Fibroblast of pulmonary artery (primary cell): ENCODE results near the gene DOCK9.

Experiments
- DNase-seq: peaks from one replicate; pipeline ENCODE4 v3.0.0-alpha.2; 2010; ENCODE audit warnings: low read depth
- H3K4me3 ChIP-seq: replicated peaks from 2 replicates; pipeline ENCODE4 v1.5.1; 2011; ENCODE audit warnings: low read depth, mild to moderate bottlenecking, control low read depth, low read length, moderate library complexity
- TF ChIP-seq, protein P1 (sequence below): IDR thresholded peaks from 2 replicates; pipeline ENCODE4 v1.5.1; 2011; ENCODE audit warnings: mild to moderate bottlenecking, control low read depth, low read length, inconsistent platforms; ENCODE audit errors: missing control alignments

DOCK9 gene

DNA sequence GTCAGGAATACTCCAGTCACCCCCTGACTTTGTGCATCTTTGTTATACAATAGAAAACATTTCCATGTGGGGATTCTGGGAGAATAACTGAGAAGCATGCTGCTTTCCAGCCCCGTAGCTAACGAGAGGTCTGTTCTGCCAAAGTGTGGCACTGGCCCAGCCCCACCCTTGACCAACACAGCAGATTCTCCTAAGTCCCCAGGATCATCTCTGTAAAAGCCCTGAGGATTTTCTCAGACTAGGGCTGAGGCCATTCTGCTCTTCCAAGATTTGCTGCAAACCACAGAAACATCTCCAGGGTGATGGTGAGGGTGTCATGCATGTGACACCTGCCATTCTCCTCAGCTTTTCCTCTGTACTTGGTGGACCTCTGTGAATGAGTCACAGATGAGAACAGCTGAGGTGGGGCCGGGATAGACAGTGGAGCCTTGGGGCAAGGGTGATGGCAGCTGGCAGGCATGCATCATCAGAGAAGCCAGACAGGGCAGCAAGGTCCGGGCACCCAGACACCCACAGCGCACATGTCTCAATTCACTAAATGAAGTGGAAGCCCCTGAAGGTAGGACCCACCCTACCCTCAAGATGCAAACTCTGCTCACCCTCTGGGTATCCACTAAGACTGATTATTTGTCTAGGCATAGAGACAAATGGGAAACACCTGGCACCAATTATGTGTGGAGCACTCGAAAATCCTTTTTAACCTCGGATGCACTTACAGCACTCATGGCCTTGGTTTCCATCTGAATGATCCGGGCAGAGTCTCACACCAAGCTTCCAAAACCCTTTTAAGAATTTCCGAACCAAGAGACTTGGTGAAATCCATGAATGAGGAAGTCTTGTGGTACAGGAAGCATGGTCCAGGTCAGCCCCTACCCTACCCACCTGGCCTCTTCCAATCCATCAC lies 20.1 kb upstream of the DOCK9 start:
- no peak overlapping the region for H3K4me3 ChIP-seq
- DNase-seq = no peak
- TF ChIP-seq, protein P1, sequence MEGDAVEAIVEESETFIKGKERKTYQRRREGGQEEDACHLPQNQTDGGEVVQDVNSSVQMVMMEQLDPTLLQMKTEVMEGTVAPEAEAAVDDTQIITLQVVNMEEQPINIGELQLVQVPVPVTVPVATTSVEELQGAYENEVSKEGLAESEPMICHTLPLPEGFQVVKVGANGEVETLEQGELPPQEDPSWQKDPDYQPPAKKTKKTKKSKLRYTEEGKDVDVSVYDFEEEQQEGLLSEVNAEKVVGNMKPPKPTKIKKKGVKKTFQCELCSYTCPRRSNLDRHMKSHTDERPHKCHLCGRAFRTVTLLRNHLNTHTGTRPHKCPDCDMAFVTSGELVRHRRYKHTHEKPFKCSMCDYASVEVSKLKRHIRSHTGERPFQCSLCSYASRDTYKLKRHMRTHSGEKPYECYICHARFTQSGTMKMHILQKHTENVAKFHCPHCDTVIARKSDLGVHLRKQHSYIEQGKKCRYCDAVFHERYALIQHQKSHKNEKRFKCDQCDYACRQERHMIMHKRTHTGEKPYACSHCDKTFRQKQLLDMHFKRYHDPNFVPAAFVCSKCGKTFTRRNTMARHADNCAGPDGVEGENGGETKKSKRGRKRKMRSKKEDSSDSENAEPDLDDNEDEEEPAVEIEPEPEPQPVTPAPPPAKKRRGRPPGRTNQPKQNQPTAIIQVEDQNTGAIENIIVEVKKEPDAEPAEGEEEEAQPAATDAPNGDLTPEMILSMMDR = no peak

DNA sequence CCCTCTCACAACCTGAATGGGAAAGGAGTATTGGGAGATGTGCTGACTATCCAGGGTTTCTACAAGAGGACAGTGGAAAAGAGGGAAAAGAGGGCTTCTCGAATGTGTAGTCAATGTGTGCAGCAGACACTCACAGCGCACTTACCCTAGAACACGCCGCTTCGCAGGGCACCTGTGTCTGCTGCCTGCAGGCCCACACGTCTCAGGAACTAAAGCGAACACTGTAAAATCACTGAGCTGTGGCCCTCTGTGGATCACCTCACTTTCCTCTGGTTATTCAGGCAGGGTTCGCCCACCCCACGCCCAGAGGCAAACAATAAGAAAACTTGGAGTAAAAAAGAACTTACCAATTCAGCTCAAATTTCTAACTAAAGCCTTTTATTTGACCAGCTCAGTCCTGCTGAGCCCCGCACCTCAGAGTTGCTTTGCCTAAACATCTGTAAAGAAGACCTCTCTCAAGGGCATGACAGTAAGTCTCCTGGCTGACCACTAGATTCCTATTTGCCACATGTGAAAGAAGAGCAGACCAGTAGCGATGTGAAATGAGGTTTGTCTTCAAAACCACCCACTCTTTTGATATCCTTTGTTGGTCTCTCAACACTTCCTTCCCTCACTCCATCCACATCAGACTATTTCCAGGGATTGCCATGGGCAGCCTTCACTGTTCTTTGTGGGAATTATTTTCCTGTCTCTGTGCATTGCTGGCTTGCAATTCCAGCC lies 19.3 kb upstream of the DOCK9 start:
- TF ChIP-seq, protein P1 = no peak
- DNase-seq = no peak
- H3K4me3 ChIP-seq = no peak overlapping the region

DNA sequence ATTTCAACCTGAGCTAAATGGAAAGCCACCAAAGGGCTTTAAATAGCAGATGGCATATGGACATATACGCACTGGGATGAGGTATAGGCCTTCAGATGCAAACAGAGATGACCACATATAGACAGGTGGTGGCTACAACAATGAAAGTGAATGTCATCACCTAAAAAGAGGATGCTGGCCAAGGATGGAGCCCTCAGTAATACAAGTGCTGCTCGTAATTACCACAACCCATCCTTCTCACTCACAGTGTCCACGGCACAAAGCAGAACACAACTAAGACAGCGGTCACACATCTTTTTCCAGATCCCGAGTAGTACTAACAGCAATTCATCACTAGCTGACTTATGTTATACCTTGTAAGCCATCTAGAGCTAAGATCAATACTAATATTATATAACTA lies 18.2 kb upstream of the DOCK9 start:
- TF ChIP-seq, protein P1 = no peak
- DNase-seq = no peak
- no peak overlapping the region for H3K4me3 ChIP-seq

DNA sequence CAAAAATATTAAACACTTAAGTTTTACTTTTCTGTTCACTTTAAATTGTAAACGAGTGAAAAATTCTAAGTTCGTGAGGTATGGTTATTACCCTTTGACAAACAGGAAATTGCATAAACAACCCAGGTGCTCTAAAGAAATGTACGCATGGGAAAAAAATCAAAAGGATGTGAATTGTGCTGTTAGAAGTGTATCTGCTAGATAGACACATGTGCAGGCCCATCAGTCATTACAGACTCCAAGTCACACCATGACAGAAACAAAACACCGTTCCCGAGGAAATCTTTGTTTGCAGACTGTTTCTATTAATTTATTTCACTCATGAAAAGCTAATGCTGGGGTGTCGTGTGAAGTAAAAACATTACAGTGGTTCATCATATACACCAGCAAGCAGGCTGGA lies 17.0 kb upstream of the DOCK9 start:
- DNase-seq = no peak
- H3K4me3 ChIP-seq = no peak overlapping the region
- TF ChIP-seq, protein P1 = no peak

DNA sequence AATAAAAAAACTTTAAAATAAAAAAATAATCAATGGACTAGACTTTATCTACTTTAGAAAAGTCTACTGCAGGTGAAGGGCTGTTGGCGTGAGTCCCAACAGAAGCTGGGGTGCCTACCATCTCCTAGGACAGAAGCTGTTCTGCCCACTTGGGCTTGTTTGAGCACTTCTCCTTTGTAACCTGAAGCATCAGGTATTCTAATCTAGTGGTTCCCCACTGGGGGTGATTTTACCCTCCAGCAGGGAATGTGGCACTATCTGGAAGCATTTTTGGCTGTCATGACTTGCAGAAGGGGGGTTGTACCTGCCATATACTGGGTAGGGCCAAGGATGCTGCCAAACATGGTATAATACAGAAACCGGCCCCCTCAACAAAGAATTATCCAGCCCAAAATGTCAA lies 16.2 kb upstream of the DOCK9 start:
- TF ChIP-seq, protein P1 = no peak
- DNase-seq = no peak
- no peak overlapping the region for H3K4me3 ChIP-seq

DNA sequence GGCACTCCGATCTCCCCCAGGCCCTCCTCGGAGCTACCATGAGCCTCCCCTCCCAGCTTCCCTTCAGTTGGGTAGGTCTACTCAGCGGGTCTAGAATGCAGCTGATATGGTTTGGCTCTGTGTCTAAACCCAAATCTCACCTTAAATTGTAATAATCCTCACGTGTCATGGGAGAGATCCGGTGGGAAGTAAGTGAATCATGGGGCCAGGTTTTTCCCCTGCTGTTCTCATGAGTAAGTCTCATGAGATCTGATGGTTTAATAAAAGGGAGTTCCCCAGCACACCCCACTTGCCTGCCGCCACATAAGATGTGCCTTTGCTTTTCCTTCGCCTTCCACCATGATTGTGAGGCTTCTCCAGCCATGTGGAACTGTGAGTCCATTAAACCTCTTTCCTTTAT lies 14.5 kb upstream of the DOCK9 start:
- TF ChIP-seq, protein P1 = no peak
- no peak overlapping the region for H3K4me3 ChIP-seq
- DNase-seq = no peak
